ENCODE measurements around the gene GNGT1.
"Not testable (repeated sequence)": the region's sequence is repeated elsewhere in the genome, so short reads cannot be mapped to it uniquely, and the experiment has no call there.

The GNGT1 gene

DNA sequence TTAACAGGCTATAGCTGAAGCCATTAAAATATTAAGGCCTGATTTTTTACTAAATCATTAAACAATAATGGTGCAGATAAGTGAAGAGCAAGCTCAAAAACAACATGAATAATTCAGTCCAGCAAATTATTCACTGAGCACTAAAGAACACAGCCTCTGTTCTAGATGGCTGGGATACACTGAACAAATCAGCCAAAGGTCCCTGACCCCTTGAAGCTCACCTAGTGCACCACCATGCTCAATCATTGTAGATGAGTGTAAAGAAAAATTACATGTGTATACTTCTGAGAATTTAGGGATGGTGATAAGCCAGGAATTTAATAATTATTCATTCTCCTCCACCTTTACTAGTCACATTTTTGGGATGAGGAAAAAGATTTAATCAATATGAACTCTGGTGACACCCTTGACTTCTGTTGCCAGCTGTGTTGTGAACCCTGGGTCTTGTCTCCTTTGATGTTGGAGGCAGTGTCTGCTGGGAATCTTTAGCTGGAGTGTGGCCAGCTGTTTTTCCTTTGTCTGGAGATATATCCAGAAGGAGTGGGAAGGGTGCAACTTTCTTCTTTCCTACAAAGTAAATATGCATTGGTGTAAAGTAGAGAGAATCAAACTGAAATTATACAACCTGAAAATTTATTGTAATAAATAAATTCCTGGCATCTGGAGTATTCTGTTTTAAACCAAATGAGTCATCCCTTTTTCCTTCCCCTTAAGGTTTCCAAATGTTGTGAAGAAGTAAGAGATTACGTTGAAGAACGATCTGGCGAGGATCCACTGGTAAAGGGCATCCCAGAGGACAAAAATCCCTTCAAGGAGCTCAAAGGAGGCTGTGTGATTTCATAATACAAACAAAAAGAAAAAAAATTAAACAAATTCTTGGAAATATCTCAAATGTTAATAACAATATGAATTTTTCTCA, 4.0 kb downstream of the GNGT1 start:
- FAIRE-seq, result peak; percentile 88

DNA sequence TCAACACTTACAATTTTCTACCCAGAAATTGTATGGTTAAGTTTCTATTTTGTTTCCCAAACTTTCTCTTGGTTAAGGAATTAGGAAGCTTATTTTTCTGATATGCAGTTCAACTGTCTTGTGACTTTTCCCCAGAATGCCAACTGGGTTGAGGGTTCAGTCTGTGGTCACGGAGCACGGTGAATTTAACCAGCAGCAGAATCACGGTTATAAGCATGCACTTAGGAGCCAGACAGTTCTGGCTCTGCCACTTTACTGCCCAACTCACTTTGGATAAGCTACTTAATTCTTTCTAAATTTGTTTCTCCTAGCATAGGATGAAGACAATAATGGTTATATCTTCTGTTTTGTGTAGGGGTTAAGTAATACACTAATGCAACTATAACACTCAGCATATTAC, 4.9 kb downstream of the GNGT1 start:
- FAIRE-seq, result not testable (repeated sequence)

GRCh38 chr7:93911661-93912060, 5.3 kb downstream of the GNGT1 start:
- FAIRE-seq, result not testable (repeated sequence)

GRCh38 chr7:93913197-93913596, 6.8 kb downstream of the GNGT1 start:
- no peak for FAIRE-seq

DNA sequence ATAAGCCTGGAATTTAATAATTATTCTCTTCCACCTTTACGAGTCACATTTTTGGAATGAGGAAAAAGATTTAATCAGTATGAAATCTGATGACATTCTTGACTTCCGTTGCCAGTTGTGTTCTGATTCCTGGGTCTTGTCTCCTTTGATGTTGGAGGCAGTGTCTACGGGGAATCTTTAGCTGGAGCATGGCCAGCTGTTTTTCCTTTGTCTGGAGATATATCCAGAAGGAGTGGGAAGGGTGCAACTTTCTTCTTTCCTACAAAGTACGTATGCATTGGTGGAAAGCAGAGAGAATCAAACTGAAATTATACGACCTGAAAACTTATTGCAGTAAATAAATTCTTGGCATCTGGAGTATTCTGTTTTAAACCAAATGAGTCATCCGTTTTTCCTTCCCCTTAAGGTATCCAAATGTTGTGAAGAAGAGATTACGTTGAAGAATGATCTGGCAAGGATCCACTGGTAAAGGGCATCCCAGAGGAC, 8.3 kb downstream of the GNGT1 start:
- FAIRE-seq, result peak; percentile 80

GRCh38 chr7:93915206-93915842, 9.0 kb downstream of the GNGT1 start:
- FAIRE-seq, result not testable (repeated sequence)

DNA sequence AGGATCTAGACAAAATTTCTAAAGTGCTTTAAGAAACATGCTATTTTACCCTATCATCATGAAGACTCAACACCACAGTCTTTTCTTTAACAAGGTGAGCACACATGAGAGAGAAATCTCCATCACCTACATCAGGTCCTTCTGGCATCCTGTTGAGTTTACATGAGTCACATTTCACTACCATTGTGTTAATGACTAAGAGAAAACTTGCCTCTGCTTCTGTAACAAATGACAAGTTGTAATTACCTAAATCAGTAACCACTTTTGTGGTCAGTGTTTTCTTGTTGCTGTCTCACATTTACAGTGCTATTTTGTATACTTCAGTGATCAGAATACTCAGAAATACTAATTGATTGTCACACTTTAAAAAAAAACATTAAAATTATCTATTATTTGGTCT, 9.5 kb downstream of the GNGT1 start:
- FAIRE-seq, result not testable (repeated sequence)

DNA sequence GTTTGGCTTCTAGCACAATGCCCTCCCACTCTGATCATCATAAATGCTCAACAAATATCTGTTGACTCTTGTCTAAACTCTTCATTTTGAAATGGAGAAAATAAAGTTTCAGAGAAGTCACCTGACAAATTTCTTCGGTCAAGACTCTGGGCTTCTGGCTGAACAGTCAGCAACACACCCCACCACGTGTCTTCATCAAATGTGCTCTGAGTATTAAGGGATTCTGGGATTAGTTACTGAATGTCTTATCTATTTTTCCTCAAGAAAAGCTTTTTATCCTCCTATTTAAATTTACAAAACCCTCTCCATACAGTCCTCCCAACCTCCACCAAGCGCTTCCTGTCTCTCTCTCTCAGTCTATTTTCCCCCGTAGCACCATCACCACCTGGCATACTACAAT, 9.9 kb downstream of the GNGT1 start:
- not testable (repeated sequence) for FAIRE-seq

GRCh38 chr7:93920496-93921182, 14.3 kb downstream of the GNGT1 start:
- no peak for FAIRE-seq

DNA sequence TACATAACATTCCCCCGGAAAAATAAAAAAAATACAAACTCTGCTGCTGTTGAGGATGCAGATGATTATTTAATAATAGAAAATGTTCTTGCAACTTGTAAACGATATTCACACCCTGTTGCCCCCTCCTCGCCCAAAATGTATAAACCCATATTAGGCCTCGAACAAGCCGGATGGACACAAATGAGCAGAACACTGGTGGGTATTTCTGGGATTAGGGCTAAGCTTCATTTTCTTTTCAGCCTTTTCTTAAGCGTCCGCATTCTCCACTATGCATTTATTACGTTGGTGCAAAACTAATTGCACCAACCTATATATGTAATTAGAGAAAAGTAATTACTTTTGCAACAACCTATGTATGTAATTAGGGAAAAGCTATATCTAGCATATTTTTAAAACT, 14.8 kb downstream of the GNGT1 start:
- no peak for FAIRE-seq

- no peak for FAIRE-seq
These were observed 15.5 kb downstream of the GNGT1 start, which contains the start of gene GNG11 for GRCh38 chr7:93921607-93922566. Gene GNG11, plus strand, starts transcription at chr7:93921735. Its CDS starts 403 bp downstream, at chr7:93922138.

DNA sequence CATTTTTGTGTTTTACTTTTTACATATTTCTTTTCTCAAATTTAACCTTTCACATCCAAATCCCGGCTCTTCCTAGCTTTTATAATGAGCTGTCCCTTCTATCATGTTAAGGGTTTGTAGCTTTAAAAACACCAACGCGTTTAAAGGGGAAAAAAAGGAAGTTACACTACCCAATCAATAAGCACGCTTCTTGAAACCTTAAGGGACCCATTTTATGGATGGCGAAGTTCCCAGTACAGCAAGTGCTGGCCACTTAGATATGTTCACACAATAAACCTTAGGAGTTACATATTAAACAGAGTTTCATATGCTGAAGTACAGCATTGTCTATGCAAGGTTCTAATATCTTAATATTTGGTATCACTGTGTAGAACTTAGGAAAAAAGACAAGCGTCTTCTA, 16.9 kb downstream of the GNGT1 start:
- no peak for FAIRE-seq

DNA sequence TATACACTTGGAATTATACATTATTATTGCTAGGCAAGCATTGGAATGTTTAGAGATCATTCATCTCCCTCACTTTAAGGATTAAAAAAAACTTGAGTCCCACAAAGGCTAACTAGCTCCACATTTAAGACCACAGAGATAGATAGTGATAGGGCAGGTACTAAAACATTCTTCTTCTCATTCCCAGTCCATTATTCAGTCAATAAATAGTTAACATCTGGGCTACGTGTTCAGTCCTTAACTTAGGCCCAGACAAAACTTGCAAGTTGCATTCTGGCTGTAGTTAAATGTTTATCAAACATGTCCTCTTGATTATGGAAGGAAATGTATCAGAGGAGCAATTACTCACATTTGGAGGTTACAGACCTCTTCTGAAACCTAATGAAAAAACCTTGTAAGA, 17.6 kb downstream of the GNGT1 start:
- FAIRE-seq, result no peak

- no peak for FAIRE-seq
These were observed 20.4 kb downstream of the GNGT1 start for GRCh38 chr7:93926800-93927199.

DNA sequence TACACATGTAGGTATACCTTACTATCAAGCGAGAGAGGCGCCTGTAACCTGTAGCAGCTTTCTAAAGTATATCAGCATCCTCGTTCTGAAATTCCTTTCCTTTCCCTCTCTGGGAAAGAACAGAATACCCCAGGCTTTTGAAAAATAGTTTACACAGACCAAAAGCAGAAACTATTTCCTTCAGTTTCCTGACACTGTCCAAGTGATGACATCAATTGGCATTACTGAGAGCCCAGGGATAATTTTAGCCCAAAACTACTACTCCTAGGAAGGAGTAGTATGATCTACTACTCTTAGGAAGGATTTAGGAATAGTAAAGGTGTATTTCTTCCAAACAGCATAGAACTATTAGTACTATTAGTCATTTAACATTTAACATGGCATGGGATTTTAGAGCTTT, 21.2 kb downstream of the GNGT1 start:
- no peak for FAIRE-seq

DNA sequence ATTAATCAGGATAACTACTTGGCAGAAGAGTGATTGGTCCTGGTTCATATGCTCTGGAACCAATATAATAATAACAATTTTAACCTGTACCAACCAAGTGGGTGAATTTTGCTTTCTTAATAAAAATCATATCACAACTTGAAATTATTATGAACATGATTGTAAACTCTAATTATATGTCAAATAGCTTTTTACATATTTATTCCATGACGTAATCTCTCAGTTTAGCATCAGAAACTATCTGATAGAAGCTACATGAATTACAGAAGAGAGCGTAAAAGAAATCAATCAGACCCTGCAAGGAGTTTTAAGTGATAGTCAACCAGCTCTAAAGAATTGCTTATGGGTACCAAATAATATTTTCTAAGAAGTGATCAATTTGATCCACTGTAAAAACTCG, 25.3 kb downstream of the GNGT1 start:
- no peak for FAIRE-seq

- FAIRE-seq, result no peak
These were observed 26.8 kb downstream of the GNGT1 start for GRCh38 chr7:93933156-93933555.

DNA sequence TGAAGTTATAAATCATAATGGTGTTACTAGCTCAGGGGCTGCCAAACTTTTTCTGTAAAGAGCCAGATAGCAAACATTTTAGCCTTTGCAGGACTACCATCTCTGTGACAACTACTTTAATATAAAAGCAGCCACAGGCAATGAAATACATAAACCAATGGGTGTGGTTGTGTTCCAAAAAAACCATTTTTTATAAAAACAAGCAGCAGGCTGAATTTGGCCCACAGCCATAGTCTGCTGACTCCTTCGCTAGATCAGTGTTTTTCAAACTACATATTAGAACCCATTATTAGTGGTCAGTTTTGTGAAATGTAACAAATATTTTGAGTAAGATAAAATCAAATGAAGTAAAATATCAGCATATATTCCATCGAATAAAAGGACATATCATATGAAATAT, 28.7 kb downstream of the GNGT1 start:
- FAIRE-seq, result peak; percentile 33

DNA sequence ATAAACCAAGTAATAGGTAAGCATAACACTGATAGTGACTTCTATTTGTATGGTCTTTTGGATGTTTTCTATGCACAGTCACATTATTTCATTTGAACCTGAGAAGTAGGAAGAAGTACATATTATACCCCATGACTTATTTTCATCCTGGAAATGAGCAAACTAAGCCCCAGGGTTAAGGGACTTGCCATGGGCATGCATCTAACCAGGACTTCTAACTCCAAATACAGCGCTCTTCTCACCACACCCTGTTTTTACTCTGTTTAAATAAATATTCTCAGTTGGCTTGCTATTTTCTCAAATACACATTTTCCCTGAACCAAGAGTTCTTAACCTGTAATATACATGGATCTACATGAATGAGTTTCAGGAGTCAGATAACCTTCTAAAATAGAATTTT, 31.5 kb downstream of the GNGT1 start:
- no peak for FAIRE-seq

GRCh38 chr7:93938293-93938692, 31.9 kb downstream of the GNGT1 start:
- FAIRE-seq, result no peak

- no peak for FAIRE-seq
These were observed 35.6 kb downstream of the GNGT1 start for GRCh38 chr7:93941945-93942344.
